Keratinocyte (primary cell): ENCODE results near the gene KRTAP12-1. TPM values are rescaled to one million over a fixed set of nuclear protein-coding genes. Genes with fewer than 3 reads are reported as not detected.
A peak's percentile ranks its signal among the peaks of the same experiment; 100 is the strongest.

Experiments
- DNase-seq: peaks from one replicate; pipeline ENCODE4 v3.0.0-alpha.2; 2011; ENCODE audit warnings: low read depth, missing footprints, low spot score
- FAIRE-seq: peaks from 2 replicates; lab custom pipeline; 2011; peaks lifted over from hg19 to GRCh38; lab: Jason Lieb, UNC
- H2AFZ ChIP-seq: 2 replicates; pipeline ENCODE4 v1.6.0; 2012; ENCODE audit warnings: low read length, control low read depth, inconsistent platforms; ENCODE audit not compliant: control insufficient read depth
- H3K27ac ChIP-seq: 2 replicates; pipeline ENCODE4 v1.5.1; 2011; ENCODE audit warnings: low read length; ENCODE audit not compliant: control insufficient read depth, insufficient read depth
- H3K27me3 ChIP-seq: 3 replicates; pipeline ENCODE4 v1.6.0; 2011; ENCODE audit warnings: low read length; ENCODE audit not compliant: control insufficient read depth, insufficient read depth; ENCODE audit errors: extremely low read depth
- H3K36me3 ChIP-seq, 2 experiments: 2 replicates in 1 of 2; 3 replicates in 1 of 2; pipeline ENCODE4 v1.5.1; 2011; ENCODE audit warnings: low read length in 2 of 2, mild to moderate bottlenecking in 1 of 2; ENCODE audit not compliant: control insufficient read depth in 2 of 2, insufficient read depth in 2 of 2; ENCODE audit errors: extremely low read depth in 1 of 2
- H3K4me1 ChIP-seq: 3 replicates; pipeline ENCODE4 v1.5.1; 2011; ENCODE audit warnings: low read length; ENCODE audit not compliant: control insufficient read depth, insufficient read depth; ENCODE audit errors: extremely low read depth
- H3K4me2 ChIP-seq: 3 replicates; pipeline ENCODE4 v1.6.0; 2011; ENCODE audit warnings: low read depth, low read length; ENCODE audit not compliant: control insufficient read depth, insufficient read depth; ENCODE audit errors: extremely low read depth
- H3K4me3 ChIP-seq, 3 experiments: fragments of 200-600 bp in 1 of 3; sonication (generic) in 1 of 3; 2 replicates in 2 of 3; 3 replicates in 1 of 3; pipeline ENCODE4 v1.5.1; 2011 to 2016; ENCODE audit warnings: low read length in 3 of 3, mild to moderate bottlenecking in 3 of 3, control low read depth in 2 of 3, inconsistent platforms in 1 of 3, low read depth in 1 of 3, mixed read lengths in 1 of 3, mixed run types in 1 of 3, moderate library complexity in 1 of 3; ENCODE audit not compliant: control insufficient read depth in 2 of 3, insufficient read depth in 2 of 3; ENCODE audit errors: extremely low read depth in 1 of 3
- H3K79me2 ChIP-seq: 2 replicates; pipeline ENCODE4 v1.6.0; 2012; ENCODE audit warnings: low read length; ENCODE audit not compliant: control insufficient read depth, insufficient read depth
- H3K9ac ChIP-seq: 3 replicates; pipeline ENCODE4 v1.6.0; 2011; ENCODE audit warnings: low read length; ENCODE audit not compliant: control insufficient read depth, insufficient read depth; ENCODE audit errors: extremely low read depth
- H3K9me1 ChIP-seq: 3 replicates; pipeline ENCODE4 v1.6.0; 2011; ENCODE audit warnings: low read length; ENCODE audit not compliant: control insufficient read depth, insufficient read depth; ENCODE audit errors: extremely low read depth
- H3K9me3 ChIP-seq: 2 replicates; pipeline ENCODE4 v1.5.1; 2012; ENCODE audit warnings: low read depth, low read length; ENCODE audit not compliant: control insufficient read depth
- H4K20me1 ChIP-seq: 3 replicates; pipeline ENCODE4 v1.6.0; 2011; ENCODE audit warnings: low read length; ENCODE audit not compliant: control insufficient read depth, insufficient read depth; ENCODE audit errors: extremely low read depth
- EZH2 ChIP-seq: IDR thresholded peaks from one replicate; pipeline ENCODE4 v1.6.1; 2012; ENCODE audit warnings: inconsistent platforms, mild to moderate bottlenecking, low read length, moderate library complexity
- dilution Hi-C: fragments of 300-500 bp; cut with MboI; formaldehyde crosslinking; loops from one replicate; pipeline ENCODE4 v1.7.0; 2020; ENCODE audit warnings: low sequenced_read_pairs; ENCODE audit not compliant: extremely low pct_ligation_motif_present
- polyA plus RNA-seq, 5 experiments: library from polyadenylated mRNA; depleted of rRNA in 3 of 5; stranded (reverse) in 3 of 5; stranded (forward) in 1 of 5; unstranded in 1 of 5; fragments of >200 nt; gene quantifications; 1 replicate in 1 of 5; 2 replicates in 3 of 5; 3 replicates in 1 of 5; pipeline versions ENCODE4 v1.2.1 to v1.2.3, GENCODE V29; 2011 to 2012; ENCODE audit warnings: missing spikeins in 2 of 5, low read depth in 1 of 5, low replicate concordance in 1 of 5
- TF ChIP-seq, protein P1 (sequence below), 3 experiments: IDR thresholded peaks in 1 of 3; conservative IDR thresholded peaks in 1 of 3; optimal IDR thresholded peaks in 1 of 3; 2 replicates in 2 of 3; 3 replicates in 1 of 3; pipeline versions ENCODE3 to v1.5.1; 2011; ENCODE audit warnings: low read length in 3 of 3, mild to moderate bottlenecking in 3 of 3, moderate library complexity in 2 of 3, control low read depth in 1 of 3, inconsistent platforms in 1 of 3; ENCODE audit not compliant: insufficient read depth in 2 of 3; ENCODE audit errors: extremely low read depth in 1 of 3

The KRTAP12-1 gene
- polyA plus RNA-seq, 1 donor (not counting 4 experiments of a cell fraction or from before 2014, with no cell fraction given): not detected

DNA sequence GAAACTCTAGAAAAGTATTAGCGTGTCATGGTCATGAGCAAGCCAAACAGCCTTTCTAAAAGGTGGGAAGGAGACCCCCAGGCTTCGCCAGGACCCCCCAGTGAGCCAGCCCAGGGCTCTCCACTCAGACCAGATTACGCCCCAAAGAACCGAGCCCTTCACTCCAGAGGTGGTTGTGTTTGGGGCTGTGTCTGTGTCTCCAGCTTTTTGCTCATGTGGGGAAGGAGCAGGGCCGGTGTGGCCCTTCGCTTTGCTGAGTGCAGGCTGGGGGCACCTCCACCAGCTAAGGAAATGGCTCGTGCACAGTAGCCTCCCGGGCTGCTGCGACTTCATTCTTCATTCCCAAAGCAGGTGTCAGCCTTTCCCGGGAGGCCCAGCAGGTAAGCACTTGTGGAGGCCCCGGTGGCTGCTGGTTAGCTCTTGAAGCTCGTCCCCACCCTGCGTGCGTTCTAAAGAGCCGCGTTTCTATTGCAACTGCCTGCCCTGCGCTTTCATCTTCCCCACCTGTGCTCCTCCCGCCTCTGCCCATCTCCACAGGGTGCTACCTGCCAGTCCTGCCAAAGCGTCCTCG is 28.9 kb upstream of the KRTAP12-1 start:
- H3K9me1 ChIP-seq: no peaks in the 10 kb centered on the region
- H2AFZ ChIP-seq: no peak overlapping the region
- no peak for TF ChIP-seq EZH2
- TF ChIP-seq, protein P1, sequence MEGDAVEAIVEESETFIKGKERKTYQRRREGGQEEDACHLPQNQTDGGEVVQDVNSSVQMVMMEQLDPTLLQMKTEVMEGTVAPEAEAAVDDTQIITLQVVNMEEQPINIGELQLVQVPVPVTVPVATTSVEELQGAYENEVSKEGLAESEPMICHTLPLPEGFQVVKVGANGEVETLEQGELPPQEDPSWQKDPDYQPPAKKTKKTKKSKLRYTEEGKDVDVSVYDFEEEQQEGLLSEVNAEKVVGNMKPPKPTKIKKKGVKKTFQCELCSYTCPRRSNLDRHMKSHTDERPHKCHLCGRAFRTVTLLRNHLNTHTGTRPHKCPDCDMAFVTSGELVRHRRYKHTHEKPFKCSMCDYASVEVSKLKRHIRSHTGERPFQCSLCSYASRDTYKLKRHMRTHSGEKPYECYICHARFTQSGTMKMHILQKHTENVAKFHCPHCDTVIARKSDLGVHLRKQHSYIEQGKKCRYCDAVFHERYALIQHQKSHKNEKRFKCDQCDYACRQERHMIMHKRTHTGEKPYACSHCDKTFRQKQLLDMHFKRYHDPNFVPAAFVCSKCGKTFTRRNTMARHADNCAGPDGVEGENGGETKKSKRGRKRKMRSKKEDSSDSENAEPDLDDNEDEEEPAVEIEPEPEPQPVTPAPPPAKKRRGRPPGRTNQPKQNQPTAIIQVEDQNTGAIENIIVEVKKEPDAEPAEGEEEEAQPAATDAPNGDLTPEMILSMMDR (optimal IDR thresholded peaks at IDR 0.05 in 1 of 3, IDR thresholded peaks at IDR 0.05 in 1 of 3, conservative IDR thresholded peaks at IDR 0.05 in 1 of 3; ENCODE audit: extremely low read depth in 1 of 3, insufficient read depth in 2 of 3, low read length in 3 of 3): no peak
- peak; percentile 29 for FAIRE-seq
- no peak overlapping the region for H3K27ac ChIP-seq
- peaks cover 62% of the 10 kb centered on the region for H3K27me3 ChIP-seq
- H3K9ac ChIP-seq: no peak overlapping the region
- H3K9me3 ChIP-seq: peaks cover 4% of the 10 kb centered on the region
- H3K79me2 ChIP-seq: no peaks in the 10 kb centered on the region
- H3K4me2 ChIP-seq: peak overlapping the region; percentile 58
- H3K36me3 ChIP-seq: no peaks in the 10 kb centered on the region
- H3K4me1 ChIP-seq: peaks cover 31% of the 10 kb centered on the region
- peak overlapping the region in 2 of 3 experiments; percentile 14 to 20 for H3K4me3 ChIP-seq
- dilution Hi-C loops: no loop called here
- DNase-seq: no peak
- H4K20me1 ChIP-seq: no peaks in the 10 kb centered on the region

DNA sequence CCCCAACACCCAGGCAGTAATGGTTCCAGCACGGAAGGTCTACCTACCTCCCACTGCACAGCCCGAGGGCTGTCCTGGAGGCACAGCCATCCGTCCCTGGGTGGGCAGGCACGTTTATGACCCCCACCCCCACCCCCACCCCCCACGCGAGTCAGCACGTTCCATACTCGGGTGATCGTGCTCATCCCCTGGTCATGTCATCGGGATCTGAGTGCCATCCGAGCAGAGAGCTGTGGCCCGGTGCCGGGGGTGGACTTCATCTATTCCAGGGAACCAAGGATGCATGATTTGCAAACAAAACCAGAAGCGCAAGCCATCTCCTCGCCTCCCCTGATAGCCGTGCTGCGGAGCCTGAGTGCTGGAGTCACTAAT is 28.3 kb upstream of the KRTAP12-1 start:
- Histone ChIP-seq H2AFZ (no peak overlapping the region), H3K4me1 (peaks cover 31% of the 10 kb centered on the region), H3K79me2 (no peaks in the 10 kb centered on the region), H3K9ac (no peak overlapping the region), H3K36me3 (no peaks in the 10 kb centered on the region), H3K9me1 (no peaks in the 10 kb centered on the region), H3K27me3 (peaks cover 62% of the 10 kb centered on the region), H3K4me3 (no peak overlapping the region), H3K9me3 (peaks cover 4% of the 10 kb centered on the region), H3K4me2 (peak overlapping the region; percentile 91), H4K20me1 (no peaks in the 10 kb centered on the region), H3K27ac (no peak overlapping the region)
- no peak for FAIRE-seq
- dilution Hi-C loops: no loop called here
- TF ChIP-seq, protein P1 (optimal IDR thresholded peaks at IDR 0.05 in 1 of 3, IDR thresholded peaks at IDR 0.05 in 1 of 3, conservative IDR thresholded peaks at IDR 0.05 in 1 of 3; ENCODE audit: extremely low read depth in 1 of 3, insufficient read depth in 2 of 3, low read length in 3 of 3): no peak
- no peak for TF ChIP-seq EZH2
- DNase-seq: no peak
